Measurements from ENCODE around the gene HPS1.

GRCh38 chr10:98438715-98439114, 8.0 kb downstream of the HPS1 start:
- no peak for TF ChIP-seq EZH2 (IDR thresholded peaks at IDR 0.05; ENCODE audit: borderline replicate concordance, low read depth, low read length, severe bottlenecking)
- TF ChIP-seq, protein P1, sequence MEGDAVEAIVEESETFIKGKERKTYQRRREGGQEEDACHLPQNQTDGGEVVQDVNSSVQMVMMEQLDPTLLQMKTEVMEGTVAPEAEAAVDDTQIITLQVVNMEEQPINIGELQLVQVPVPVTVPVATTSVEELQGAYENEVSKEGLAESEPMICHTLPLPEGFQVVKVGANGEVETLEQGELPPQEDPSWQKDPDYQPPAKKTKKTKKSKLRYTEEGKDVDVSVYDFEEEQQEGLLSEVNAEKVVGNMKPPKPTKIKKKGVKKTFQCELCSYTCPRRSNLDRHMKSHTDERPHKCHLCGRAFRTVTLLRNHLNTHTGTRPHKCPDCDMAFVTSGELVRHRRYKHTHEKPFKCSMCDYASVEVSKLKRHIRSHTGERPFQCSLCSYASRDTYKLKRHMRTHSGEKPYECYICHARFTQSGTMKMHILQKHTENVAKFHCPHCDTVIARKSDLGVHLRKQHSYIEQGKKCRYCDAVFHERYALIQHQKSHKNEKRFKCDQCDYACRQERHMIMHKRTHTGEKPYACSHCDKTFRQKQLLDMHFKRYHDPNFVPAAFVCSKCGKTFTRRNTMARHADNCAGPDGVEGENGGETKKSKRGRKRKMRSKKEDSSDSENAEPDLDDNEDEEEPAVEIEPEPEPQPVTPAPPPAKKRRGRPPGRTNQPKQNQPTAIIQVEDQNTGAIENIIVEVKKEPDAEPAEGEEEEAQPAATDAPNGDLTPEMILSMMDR (IDR thresholded peaks at IDR 0.05; ENCODE audit: extremely low read depth in 1 of 2, insufficient read depth in 1 of 2, low read depth in 1 of 2, low read length in 2 of 2): no peak
- no peak for TF ChIP-seq POLR2A (IDR thresholded peaks at IDR 0.05; ENCODE audit: low read depth, low read length)

Data from endothelial cell of umbilical vein (primary cell).